ENCODE measurements around the gene GTF3C6. TPM values are rescaled to one million over a fixed set of nuclear protein-coding genes. Genes with fewer than 3 reads are reported as not detected.
"Not testable (repeated sequence)": the region's sequence is repeated elsewhere in the genome, so short reads cannot be mapped to it uniquely, and the experiment has no call there.

GTF3C6 gene
- total RNA-seq, 1 donor from 2014 or later: 137 TPM

GRCh38 chr6:110990840-110991576 lies 32.5 kb downstream of the GTF3C6 start:
- intact Hi-C loops (cut with micrococcal nuclease): no loop called here
- peaks cover 34% of the 10 kb centered on the region for H3K36me3 Mint-ChIP-seq (ENCODE audit: low read depth)
- H3K27ac Mint-ChIP-seq: no peak overlapping the region
- H3K4me1 Mint-ChIP-seq (ENCODE audit: low read depth): peaks cover 10% of the 10 kb centered on the region
- H3K27me3 Mint-ChIP-seq (ENCODE audit: insufficient read depth): no peaks in the 10 kb centered on the region
- no peaks in the 10 kb centered on the region for H3K9me3 Mint-ChIP-seq
- DNase-seq (ENCODE audit: low spot score): no peak
- H3K4me3 Mint-ChIP-seq: no peak overlapping the region

GRCh38 chr6:110996691-110997090 lies 38.2 kb downstream of the GTF3C6 start:
- Mint-ChIP-seq H3K27ac (no peak overlapping the region), H3K4me1 (ENCODE audit: low read depth) (no peaks in the 10 kb centered on the region), H3K36me3 (ENCODE audit: low read depth) (peaks cover 37% of the 10 kb centered on the region), H3K27me3 (ENCODE audit: insufficient read depth) (no peaks in the 10 kb centered on the region), H3K4me3 (no peak overlapping the region), H3K9me3 (no peaks in the 10 kb centered on the region)
- intact Hi-C loops (cut with micrococcal nuclease): no loop called here
- no peak for DNase-seq (ENCODE audit: low spot score)

- DNase-seq (ENCODE audit: low spot score): no peak
- intact Hi-C loops (cut with micrococcal nuclease): loop anchor here (1.0 to 2.0 kb wide), 2 partner anchors 317 to 471 kb away; no protein-coding TSS in a partner anchor
- no peaks in the 10 kb centered on the region for H3K27me3 Mint-ChIP-seq (ENCODE audit: insufficient read depth)
- no peak overlapping the region for H3K4me3 Mint-ChIP-seq
- peaks cover under 1% of the 10 kb centered on the region for H3K4me1 Mint-ChIP-seq (ENCODE audit: low read depth)
- H3K27ac Mint-ChIP-seq: no peak overlapping the region
- H3K9me3 Mint-ChIP-seq: no peaks in the 10 kb centered on the region
- H3K36me3 Mint-ChIP-seq (ENCODE audit: low read depth): peaks cover 41% of the 10 kb centered on the region
Observed at GRCh38 chr6:110999634-111000270, 41.2 kb downstream of the GTF3C6 start.

- H3K9me3 Mint-ChIP-seq: no peaks in the 10 kb centered on the region
- H3K27me3 Mint-ChIP-seq (ENCODE audit: insufficient read depth): no peaks in the 10 kb centered on the region
- intact Hi-C loops (cut with micrococcal nuclease): no loop called here
- peaks cover 6% of the 10 kb centered on the region for H3K4me1 Mint-ChIP-seq (ENCODE audit: low read depth)
- no peak overlapping the region for H3K27ac Mint-ChIP-seq
- peaks cover 32% of the 10 kb centered on the region for H3K36me3 Mint-ChIP-seq (ENCODE audit: low read depth)
- no peak for DNase-seq (ENCODE audit: low spot score)
- no peak overlapping the region for H3K4me3 Mint-ChIP-seq
Observed at GRCh38 chr6:111002350-111002749, 43.8 kb downstream of the GTF3C6 start.

- Mint-ChIP-seq H3K27ac (no peak overlapping the region), H3K4me3 (no peak overlapping the region), H3K9me3 (no peaks in the 10 kb centered on the region), H3K27me3 (ENCODE audit: insufficient read depth) (no peaks in the 10 kb centered on the region), H3K4me1 (ENCODE audit: low read depth) (peaks cover 6% of the 10 kb centered on the region), H3K36me3 (ENCODE audit: low read depth) (peaks cover 39% of the 10 kb centered on the region)
- intact Hi-C loops (cut with micrococcal nuclease): loop anchor here (1.0 to 5.0 kb wide), 2 partner anchors 199 to 1031 kb away; no protein-coding TSS in a partner anchor
- DNase-seq (ENCODE audit: low spot score): no peak
Observed at GRCh38 chr6:111011360-111012142, 53.0 kb downstream of the GTF3C6 start.

- no peaks in the 10 kb centered on the region for H3K27me3 Mint-ChIP-seq (ENCODE audit: insufficient read depth)
- H3K9me3 Mint-ChIP-seq: no peaks in the 10 kb centered on the region
- intact Hi-C loops (cut with micrococcal nuclease): loop anchor here (5.0 kb wide), 1 partner anchor 1030 kb away; no protein-coding TSS in a partner anchor
- H3K4me1 Mint-ChIP-seq (ENCODE audit: low read depth): peaks cover 6% of the 10 kb centered on the region
- DNase-seq (ENCODE audit: low spot score): no peak
- peaks cover 39% of the 10 kb centered on the region for H3K36me3 Mint-ChIP-seq (ENCODE audit: low read depth)
- H3K27ac Mint-ChIP-seq: no peak overlapping the region
- no peak overlapping the region for H3K4me3 Mint-ChIP-seq
Observed at GRCh38 chr6:111012143-111012452, 53.6 kb downstream of the GTF3C6 start.

- intact Hi-C loops (cut with micrococcal nuclease): loop anchor here (5.0 kb wide), 1 partner anchor 1030 kb away; no protein-coding TSS in a partner anchor
- H3K4me1 Mint-ChIP-seq (ENCODE audit: low read depth); H3K27ac Mint-ChIP-seq; H3K9me3 Mint-ChIP-seq; DNase-seq (ENCODE audit: low spot score); H3K27me3 Mint-ChIP-seq (ENCODE audit: insufficient read depth); H3K4me3 Mint-ChIP-seq: not testable (repeated sequence)
- H3K36me3 Mint-ChIP-seq (ENCODE audit: low read depth): peaks cover 39% of the 10 kb centered on the region
Observed at GRCh38 chr6:111012520-111012919, 54.0 kb downstream of the GTF3C6 start.

- H3K36me3 Mint-ChIP-seq (ENCODE audit: low read depth): peaks cover 40% of the 10 kb centered on the region
- H3K27me3 Mint-ChIP-seq (ENCODE audit: insufficient read depth): no peaks in the 10 kb centered on the region
- DNase-seq (ENCODE audit: low spot score): no peak
- H3K4me1 Mint-ChIP-seq (ENCODE audit: low read depth): peaks cover 6% of the 10 kb centered on the region
- no peak overlapping the region for H3K4me3 Mint-ChIP-seq
- no peak overlapping the region for H3K27ac Mint-ChIP-seq
- intact Hi-C loops (cut with micrococcal nuclease): loop anchor here (5.0 kb wide), 1 partner anchor 1029 kb away; no protein-coding TSS in a partner anchor
- H3K9me3 Mint-ChIP-seq: no peaks in the 10 kb centered on the region
Observed at GRCh38 chr6:111013144-111013915, 54.8 kb downstream of the GTF3C6 start.

GRCh38 chr6:111015389-111016124 lies 57.1 kb downstream of the GTF3C6 start:
- no peak for DNase-seq (ENCODE audit: low spot score)
- no peak overlapping the region for H3K27ac Mint-ChIP-seq
- peaks cover 6% of the 10 kb centered on the region for H3K4me1 Mint-ChIP-seq (ENCODE audit: low read depth)
- intact Hi-C loops (cut with micrococcal nuclease): no loop called here
- no peaks in the 10 kb centered on the region for H3K27me3 Mint-ChIP-seq (ENCODE audit: insufficient read depth)
- H3K4me3 Mint-ChIP-seq: no peak overlapping the region
- H3K36me3 Mint-ChIP-seq (ENCODE audit: low read depth): peaks cover 32% of the 10 kb centered on the region
- no peaks in the 10 kb centered on the region for H3K9me3 Mint-ChIP-seq

- H3K27me3 Mint-ChIP-seq (ENCODE audit: insufficient read depth); intact Hi-C loops (cut with micrococcal nuclease); H3K27ac Mint-ChIP-seq; H3K4me1 Mint-ChIP-seq (ENCODE audit: low read depth); H3K9me3 Mint-ChIP-seq; DNase-seq (ENCODE audit: low spot score); H3K4me3 Mint-ChIP-seq: not testable (repeated sequence)
- peaks cover 26% of the 10 kb centered on the region for H3K36me3 Mint-ChIP-seq (ENCODE audit: low read depth)
Observed at GRCh38 chr6:111017241-111017640, 58.7 kb downstream of the GTF3C6 start.
